Esophagus muscularis mucosa (tissue), 4 donors: ENCODE measurements around the gene PYDC2.

Experiments
- CTCF ChIP-seq, 3 experiments: fragments of 200-600 bp in 2 of 3; fragments of 450-650 bp in 1 of 3; sonication (generic) in 2 of 3; IDR thresholded peaks; one replicate each; pipeline ENCODE4 v1.5.1; 2017 to 2019; ENCODE audit warnings: antibody characterized with exemption in 3 of 3, mild to moderate bottlenecking in 2 of 3, moderate library complexity in 1 of 3
- EP300 ChIP-seq: sonication (generic); formaldehyde crosslinking; IDR thresholded peaks from one replicate; pipeline ENCODE4 v1.6.1; 2017; ENCODE audit warnings: antibody characterized with exemption
- POLR2A ChIP-seq: fragments of 450-650 bp; IDR thresholded peaks from one replicate; pipeline ENCODE4 v1.6.1; 2017; ENCODE audit warnings: antibody characterized with exemption, moderate library complexity, mild to moderate bottlenecking, low read depth

- no peak for TF ChIP-seq CTCF (IDR thresholded peaks at IDR 0.05)
- no peak for TF ChIP-seq EP300
- TF ChIP-seq POLR2A, result no peak
These were observed 9.6 kb downstream of the PYDC2 start for GRCh38 chr3:191470545-191470944.
